Trophoblast cell (in vitro differentiated cells and primary cell): ENCODE results near the gene NBEAL2.

Source experiments
- DNase-seq, 2 donors: peaks; one replicate each; pipeline ENCODE4 v3.0.0-alpha.2; 2016
- H2AFZ ChIP-seq: 2 replicates; pipeline ENCODE4 v1.6.1; 2013; ENCODE audit warnings: low read length, moderate library complexity, mild to moderate bottlenecking; ENCODE audit not compliant: insufficient read depth, poor library complexity
- H2AK5ac ChIP-seq: 2 replicates; pipeline ENCODE4 v1.6.1; 2013; ENCODE audit warnings: mild to moderate bottlenecking, low read length
- H2BK120ac ChIP-seq: 2 replicates; pipeline ENCODE4 v1.6.1; 2013; ENCODE audit warnings: low read length, mild to moderate bottlenecking, moderate library complexity; ENCODE audit not compliant: insufficient read depth, poor library complexity
- H2BK12ac ChIP-seq: 2 replicates; pipeline ENCODE4 v1.6.1; 2013; ENCODE audit warnings: mild to moderate bottlenecking, low read length, moderate library complexity
- H2BK5ac ChIP-seq: 2 replicates; pipeline ENCODE4 v1.6.1; 2013; ENCODE audit warnings: low read length, low read depth, moderate library complexity, mild to moderate bottlenecking; ENCODE audit not compliant: poor library complexity
- H3K14ac ChIP-seq: 2 replicates; pipeline ENCODE4 v1.6.1; 2013; ENCODE audit warnings: mild to moderate bottlenecking, low read length
- H3K18ac ChIP-seq: 2 replicates; pipeline ENCODE4 v1.6.1; 2013; ENCODE audit warnings: mild to moderate bottlenecking, low read length
- H3K23ac ChIP-seq: 2 replicates; pipeline ENCODE4 v1.6.1; 2013; ENCODE audit warnings: low read length
- H3K27ac ChIP-seq: 2 replicates; pipeline ENCODE4 v1.5.1; 2013; ENCODE audit warnings: low read depth, mild to moderate bottlenecking, inconsistent platforms, low read length, moderate library complexity
- H3K27me3 ChIP-seq: 2 replicates; pipeline ENCODE4 v1.6.1; 2013; ENCODE audit warnings: inconsistent platforms, mild to moderate bottlenecking, low read length, moderate library complexity; ENCODE audit not compliant: insufficient read depth
- H3K36me3 ChIP-seq, 2 experiments: 1 replicate in 1 of 2; 2 replicates in 1 of 2; pipeline ENCODE4 v1.6.1; 2013; ENCODE audit warnings: low read length in 2 of 2, mild to moderate bottlenecking in 2 of 2, moderate library complexity in 1 of 2; ENCODE audit not compliant: insufficient read depth in 2 of 2, control insufficient read depth in 1 of 2
- H3K4ac ChIP-seq: 2 replicates; pipeline ENCODE4 v1.6.1; 2013; ENCODE audit warnings: low read depth, mild to moderate bottlenecking, low read length, moderate library complexity
- H3K4me1 ChIP-seq, 2 experiments: 1 replicate in 1 of 2; 2 replicates in 1 of 2; pipeline ENCODE4 v1.6.1; 2013; ENCODE audit warnings: low read length in 2 of 2, mild to moderate bottlenecking in 2 of 2, moderate library complexity in 1 of 2; ENCODE audit not compliant: insufficient read depth in 2 of 2, control insufficient read depth in 1 of 2
- H3K4me2 ChIP-seq: 2 replicates; pipeline ENCODE4 v1.6.1; 2013; ENCODE audit warnings: inconsistent platforms, mild to moderate bottlenecking, low read length, moderate library complexity
- H3K4me3 ChIP-seq: 2 replicates; pipeline ENCODE4 v1.5.1; 2013; ENCODE audit warnings: mild to moderate bottlenecking, low read depth, low read length, inconsistent platforms
- H3K79me1 ChIP-seq: one replicate; pipeline ENCODE4 v1.6.1; 2013; ENCODE audit warnings: low read length
- H3K79me2 ChIP-seq: 2 replicates; pipeline ENCODE4 v1.6.1; 2013; ENCODE audit warnings: low read length, mild to moderate bottlenecking; ENCODE audit not compliant: control insufficient read depth, insufficient read depth, poor library complexity
- H3K9ac ChIP-seq: 2 replicates; pipeline ENCODE4 v1.6.1; 2013; ENCODE audit warnings: mild to moderate bottlenecking, low read length
- H3K9me3 ChIP-seq: 2 replicates; pipeline ENCODE4 v1.6.1; 2013; ENCODE audit warnings: low read depth, mild to moderate bottlenecking, control low read depth, inconsistent platforms, low read length; ENCODE audit not compliant: insufficient read depth
- H4K12ac ChIP-seq: 2 replicates; pipeline ENCODE4 v1.6.1; 2013; ENCODE audit warnings: low read depth, mild to moderate bottlenecking, low read length, moderate library complexity
- H4K8ac ChIP-seq: 2 replicates; pipeline ENCODE4 v1.6.1; 2013; ENCODE audit warnings: low read depth, mild to moderate bottlenecking, low read length, moderate library complexity
- H4K91ac ChIP-seq: one replicate; pipeline ENCODE4 v1.6.1; 2013; ENCODE audit warnings: low read depth, mild to moderate bottlenecking, low read length, moderate library complexity
- WGBS: extraction: QIAGEN DNeasy Blood & Tissue Kit; methylation state at CpG from one replicate; pipeline ENCODE4 v1.1.7; 2013; ENCODE audit warnings: missing lambda C conversion rate; ENCODE audit not compliant: insufficient read length, insufficient coverage; ENCODE audit errors: extremely low coverage; 5-methylcytosine and 5-hydroxymethylcytosine counted together

Gene NBEAL2

GRCh38 chr3:47003056-47003410 is 23.6 kb downstream of the NBEAL2 start:
- Histone ChIP-seq H2BK12ac (no peak overlapping the region), H3K27me3 (no peaks in the 10 kb centered on the region), H2BK120ac (no peak overlapping the region), H4K12ac (no peak overlapping the region), H3K23ac (no peak overlapping the region), H3K9me3 (peaks cover 3% of the 10 kb centered on the region), H4K91ac (no peak overlapping the region), H3K4me1 (no peaks in the 10 kb centered on the region), H3K79me2 (no peaks in the 10 kb centered on the region), H3K4ac (no peak overlapping the region), H2BK5ac (no peak overlapping the region), H3K4me3 (no peak overlapping the region), H3K14ac (no peak overlapping the region), H4K8ac (no peak overlapping the region), H3K9ac (no peak overlapping the region), H3K79me1 (no peaks in the 10 kb centered on the region), H2AFZ (no peak overlapping the region), H3K18ac (no peak overlapping the region), H3K27ac (no peak overlapping the region), H3K4me2 (no peak overlapping the region), H2AK5ac (no peak overlapping the region), H3K36me3 (peaks cover 79 to 84% of the 10 kb centered on the region in 2 experiments)
- DNase-seq: no peak
- WGBS: no CpG with 5 or more reads among the region's 10 CpGs

GRCh38 chr3:47003461-47004368 is 24.2 kb downstream of the NBEAL2 start:
- no peak overlapping the region for H3K4me3 ChIP-seq

GRCh38 chr3:47004369-47005211 is 25.1 kb downstream of the NBEAL2 start:
- Histone ChIP-seq H4K8ac (no peak overlapping the region), H2BK5ac (no peak overlapping the region), H4K91ac (no peak overlapping the region), H3K27ac (no peak overlapping the region), H3K79me1 (peaks cover 2% of the 10 kb centered on the region), H2AK5ac (no peak overlapping the region), H2BK12ac (no peak overlapping the region), H3K23ac (no peak overlapping the region), H3K27me3 (no peaks in the 10 kb centered on the region), H3K18ac (no peak overlapping the region), H3K4me1 (peaks cover 2% of the 10 kb centered on the region in 2 experiments), H2AFZ (no peak overlapping the region), H3K4me2 (no peak overlapping the region), H3K36me3 (peaks cover 76 to 84% of the 10 kb centered on the region in 2 experiments), H3K9ac (no peak overlapping the region), H3K9me3 (peaks cover 3% of the 10 kb centered on the region), H3K4me3 (no peak overlapping the region), H3K14ac (no peak overlapping the region), H4K12ac (no peak overlapping the region), H3K4ac (no peak overlapping the region), H2BK120ac (no peak overlapping the region), H3K79me2 (peaks cover under 1% of the 10 kb centered on the region)
- WGBS: no CpG with 5 or more reads among the region's 17 CpGs
- no peak for DNase-seq

More at GRCh38 chr3:47003461-47004368, 24.2 kb downstream of the NBEAL2 start:
- Histone ChIP-seq H4K91ac (no peak overlapping the region), H3K23ac (no peak overlapping the region), H3K4ac (no peak overlapping the region), H2BK120ac (no peak overlapping the region), H2AK5ac (no peak overlapping the region), H3K79me2 (no peaks in the 10 kb centered on the region), H3K4me2 (no peak overlapping the region), H3K18ac (no peak overlapping the region), H3K14ac (no peak overlapping the region), H3K4me1 (peaks cover 0 to under 1% of the 10 kb centered on the region in 2 experiments), H4K8ac (no peak overlapping the region), H3K36me3 (peaks cover 81 to 89% of the 10 kb centered on the region in 2 experiments), H3K79me1 (no peaks in the 10 kb centered on the region), H2BK5ac (no peak overlapping the region), H2BK12ac (no peak overlapping the region), H4K12ac (no peak overlapping the region), H2AFZ (no peak overlapping the region), H3K27ac (no peak overlapping the region), H3K27me3 (no peaks in the 10 kb centered on the region), H3K9ac (no peak overlapping the region), H3K9me3 (peaks cover 3% of the 10 kb centered on the region)
- no CpG with 5 or more reads among the region's 27 CpGs for WGBS
- DNase-seq: no peak

- Histone ChIP-seq H4K12ac (no peak overlapping the region), H3K79me2 (peaks cover 3% of the 10 kb centered on the region), H2BK12ac (no peak overlapping the region), H3K79me1 (peaks cover 6% of the 10 kb centered on the region), H3K14ac (no peak overlapping the region), H3K4ac (no peak overlapping the region), H3K9me3 (peaks cover 5% of the 10 kb centered on the region), H3K4me2 (no peak overlapping the region), H3K9ac (no peak overlapping the region), H2BK120ac (no peak overlapping the region), H3K23ac (no peak overlapping the region), H2BK5ac (no peak overlapping the region), H3K4me3 (no peak overlapping the region), H4K91ac (no peak overlapping the region), H3K27me3 (no peaks in the 10 kb centered on the region), H2AFZ (no peak overlapping the region), H3K18ac (no peak overlapping the region), H4K8ac (no peak overlapping the region), H3K36me3 (peaks cover 74 to 79% of the 10 kb centered on the region in 2 experiments), H3K4me1 (peaks cover 5 to 10% of the 10 kb centered on the region in 2 experiments), H3K27ac (no peak overlapping the region), H2AK5ac (no peak overlapping the region)
- no CpG with 5 or more reads among the region's 32 CpGs for WGBS
- no peak for DNase-seq
Observed at GRCh38 chr3:47005212-47006144, 26.0 kb downstream of the NBEAL2 start.
